HG03060 (cell line): ENCODE results near the gene ECE1.

Experiments
- ATAC-seq: cut with Tn5 transposase; IDR thresholded peaks from one replicate; pipeline ENCODE4 v1.9.1; 2021; ENCODE audit warnings: low read depth, moderate number of reproducible peaks; ENCODE audit not compliant: unreplicated experiment

The ECE1 gene

DNA sequence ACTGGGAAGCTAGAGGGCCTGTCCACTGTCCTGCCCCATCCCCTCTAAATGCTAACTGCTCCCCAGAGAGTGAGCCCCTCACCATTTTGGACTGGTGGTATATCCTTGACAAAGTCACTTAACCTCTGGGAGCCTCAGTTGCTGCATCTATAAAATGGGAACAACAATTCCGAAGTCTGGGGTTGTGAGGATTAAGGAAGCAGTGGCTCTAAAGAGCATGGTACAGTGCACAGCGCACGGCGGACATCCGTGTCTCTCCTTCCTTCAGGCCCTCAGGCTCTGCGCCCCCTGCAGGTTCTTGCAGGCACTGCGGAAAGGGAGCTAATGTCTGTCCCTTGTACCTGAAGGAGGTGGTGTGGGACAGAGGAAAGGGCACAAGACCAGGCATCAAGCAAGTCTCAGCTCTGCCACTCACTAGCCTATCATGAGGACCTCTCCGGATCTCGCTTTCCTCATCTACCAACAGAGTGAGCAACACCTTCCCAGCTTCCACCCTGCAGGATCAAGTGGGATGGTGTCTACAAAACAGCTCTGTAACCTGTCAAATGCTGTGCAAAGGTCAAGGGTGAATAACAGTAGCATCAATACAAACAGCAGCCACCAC is 20.1 kb downstream of the ECE1 start:
- ATAC-seq: no peak

GRCh38 chr1:21269461-21270085 is 20.7 kb downstream of the ECE1 start:
- no peak for ATAC-seq

- ATAC-seq: no peak
Observed at GRCh38 chr1:21268281-21269239, 21.7 kb downstream of the ECE1 start.

- no peak for ATAC-seq
Observed at GRCh38 chr1:21267191-21268077, 22.8 kb downstream of the ECE1 start.

DNA sequence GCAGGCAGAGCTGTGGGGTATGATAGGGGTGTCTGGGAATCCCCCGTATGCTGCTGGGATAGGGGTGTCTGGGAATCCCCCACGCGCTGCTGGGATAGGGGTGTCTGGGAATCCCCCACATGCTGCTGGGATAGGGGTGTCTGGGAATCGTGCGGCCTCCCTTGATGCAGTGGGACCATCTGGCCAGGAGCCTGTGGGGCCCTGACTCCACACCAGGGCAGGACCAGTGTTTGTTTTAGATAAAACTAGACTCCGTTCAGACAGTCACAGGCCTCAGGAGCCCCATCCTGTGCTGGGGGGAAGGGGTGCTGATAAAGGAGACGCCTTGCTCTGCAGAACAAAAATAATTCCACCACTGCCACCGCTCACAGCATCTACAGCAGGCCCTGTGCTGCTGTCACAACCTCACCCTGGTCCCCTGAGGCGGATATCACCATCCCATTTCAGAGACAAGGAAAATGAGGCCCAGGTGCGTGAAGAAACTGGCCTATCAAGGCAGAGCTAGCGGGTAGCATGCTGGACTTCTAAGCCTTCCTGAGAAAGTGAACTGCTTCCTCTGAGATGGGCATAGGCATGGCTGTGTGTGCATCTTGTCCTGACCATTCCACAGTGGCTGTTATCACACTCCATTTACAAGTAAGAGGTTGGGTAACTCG is 24.0 kb downstream of the ECE1 start:
- no peak for ATAC-seq

DNA sequence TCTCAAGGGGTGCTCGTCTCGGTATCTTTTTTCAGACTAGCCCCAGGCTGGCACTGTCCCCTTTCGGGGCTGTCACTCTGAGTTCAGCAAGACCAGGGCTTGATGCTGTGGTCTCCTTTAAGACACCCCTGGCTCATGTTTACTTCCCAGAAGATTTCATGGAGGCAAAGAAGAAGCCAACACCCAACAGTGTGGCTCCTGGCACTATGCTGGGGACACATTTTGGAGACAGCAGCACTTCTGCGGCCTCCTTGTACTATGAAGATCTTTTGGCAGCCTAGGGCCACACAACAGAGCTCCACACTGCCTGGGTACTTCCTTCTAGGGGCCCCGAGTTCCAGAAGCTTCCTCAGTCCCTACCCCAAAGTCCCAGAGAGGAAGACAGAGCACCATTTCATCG is 24.6 kb downstream of the ECE1 start:
- no peak for ATAC-seq

DNA sequence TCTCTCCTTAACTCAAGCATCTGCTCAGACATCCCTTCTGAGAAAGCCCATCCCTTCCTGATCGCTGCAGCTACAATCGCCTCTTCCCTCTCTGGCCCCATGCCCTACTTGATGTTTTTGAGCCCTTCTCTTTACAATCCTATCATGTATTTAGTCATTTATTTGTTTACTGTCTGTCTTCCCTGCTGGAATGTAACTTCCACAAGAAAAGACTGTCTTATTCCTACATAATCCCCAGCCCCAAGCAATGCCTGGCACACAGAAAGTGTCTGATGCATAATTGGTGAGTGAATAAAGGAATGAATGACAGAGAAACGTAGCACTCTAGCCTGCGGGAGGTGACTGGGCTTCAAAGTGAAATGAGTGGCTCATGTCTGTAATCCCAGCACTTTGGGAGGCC is 25.4 kb downstream of the ECE1 start:
- no peak for ATAC-seq

- no peak for ATAC-seq
Observed at GRCh38 chr1:21263653-21264225, 26.5 kb downstream of the ECE1 start.

DNA sequence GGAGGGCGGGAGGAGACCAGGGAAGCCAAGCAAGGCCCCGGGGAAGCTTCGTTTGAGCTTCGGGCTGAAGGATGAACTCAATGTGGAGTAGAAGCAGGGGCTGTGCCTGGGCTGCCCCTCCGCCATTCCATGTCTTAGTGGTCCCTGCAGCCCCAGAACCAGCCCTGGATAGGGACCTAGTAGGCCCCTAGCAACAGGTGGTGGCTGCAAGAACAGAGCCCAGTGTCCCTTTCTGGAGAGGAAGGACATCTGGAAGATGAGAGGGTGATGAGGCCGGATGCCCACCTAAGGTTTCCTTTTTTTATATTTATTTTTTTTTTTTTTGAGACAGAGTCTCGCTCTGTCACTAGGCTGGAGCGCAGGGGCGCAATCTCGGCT is 27.2 kb downstream of the ECE1 start:
- ATAC-seq: no peak

- no peak for ATAC-seq
Observed at GRCh38 chr1:21262293-21263051, 27.8 kb downstream of the ECE1 start.

DNA sequence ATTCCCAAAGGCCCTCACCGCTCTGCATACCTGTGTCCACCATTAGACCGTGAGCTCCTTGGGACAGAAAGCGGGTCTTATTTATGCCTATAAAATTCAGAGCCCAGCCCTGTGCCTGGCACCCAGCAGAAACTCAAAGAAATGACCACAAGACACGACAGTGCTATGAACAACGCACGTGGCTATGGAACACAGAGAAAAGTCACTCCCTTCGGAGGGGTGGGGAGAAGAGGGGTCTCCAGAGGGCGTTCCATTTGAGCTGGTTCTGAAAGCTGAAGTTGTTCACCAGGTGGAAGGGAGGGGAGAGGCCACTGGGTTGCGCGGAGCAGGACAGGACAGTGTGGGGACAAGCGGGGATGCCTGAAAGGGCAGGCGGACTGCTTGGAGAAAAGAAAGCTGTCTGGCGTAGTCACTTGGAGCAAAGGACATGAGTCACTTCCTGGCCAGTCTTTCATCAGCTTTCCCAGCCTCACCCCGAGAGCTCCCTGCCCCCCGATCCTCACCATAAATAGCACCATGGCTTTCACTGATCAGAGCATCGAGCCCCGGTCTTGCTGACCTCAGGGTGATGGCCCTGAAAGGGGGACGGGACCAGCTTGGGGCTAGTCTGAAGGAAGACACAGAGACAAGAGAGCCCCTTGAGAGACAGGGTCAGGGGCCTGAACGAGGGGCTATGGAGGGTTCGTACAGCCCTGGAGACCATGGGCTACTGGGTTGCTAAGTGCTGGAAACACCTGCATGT is 28.5 kb downstream of the ECE1 start:
- no peak for ATAC-seq

DNA sequence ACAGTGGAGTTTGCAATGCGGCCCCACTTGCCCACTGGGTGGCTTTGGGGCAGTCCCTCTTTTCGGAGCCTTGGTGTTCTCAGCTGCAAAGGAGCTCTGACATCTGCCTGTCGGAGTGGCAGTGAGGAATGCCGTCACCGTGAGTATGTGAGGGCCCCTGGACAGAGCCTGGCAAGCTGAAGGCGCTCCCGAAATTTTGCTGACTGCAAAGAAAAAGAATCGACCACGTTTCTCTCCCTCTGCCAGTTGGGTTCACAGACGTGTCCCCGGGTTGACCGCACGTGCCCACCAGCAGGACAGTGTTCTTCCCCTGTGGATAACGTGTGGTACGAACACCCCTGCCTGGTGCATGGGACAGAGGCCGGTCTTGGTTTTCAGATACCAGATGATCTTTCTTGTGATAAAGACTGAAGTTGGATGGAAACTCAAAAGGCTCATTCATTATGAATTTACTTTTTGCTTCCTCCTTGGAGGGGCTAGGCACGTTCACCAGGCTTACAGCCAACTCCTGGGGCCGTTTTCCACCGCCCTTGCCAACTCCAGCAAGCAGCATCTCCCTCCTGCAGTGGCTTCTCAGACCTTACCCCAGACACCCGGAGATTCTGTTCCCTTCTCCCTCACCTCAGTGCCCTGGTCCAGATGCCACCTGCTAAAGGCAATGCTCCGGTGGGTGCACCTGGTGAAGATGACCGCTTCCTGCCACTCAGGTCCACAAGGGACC is 29.7 kb downstream of the ECE1 start:
- no peak for ATAC-seq

DNA sequence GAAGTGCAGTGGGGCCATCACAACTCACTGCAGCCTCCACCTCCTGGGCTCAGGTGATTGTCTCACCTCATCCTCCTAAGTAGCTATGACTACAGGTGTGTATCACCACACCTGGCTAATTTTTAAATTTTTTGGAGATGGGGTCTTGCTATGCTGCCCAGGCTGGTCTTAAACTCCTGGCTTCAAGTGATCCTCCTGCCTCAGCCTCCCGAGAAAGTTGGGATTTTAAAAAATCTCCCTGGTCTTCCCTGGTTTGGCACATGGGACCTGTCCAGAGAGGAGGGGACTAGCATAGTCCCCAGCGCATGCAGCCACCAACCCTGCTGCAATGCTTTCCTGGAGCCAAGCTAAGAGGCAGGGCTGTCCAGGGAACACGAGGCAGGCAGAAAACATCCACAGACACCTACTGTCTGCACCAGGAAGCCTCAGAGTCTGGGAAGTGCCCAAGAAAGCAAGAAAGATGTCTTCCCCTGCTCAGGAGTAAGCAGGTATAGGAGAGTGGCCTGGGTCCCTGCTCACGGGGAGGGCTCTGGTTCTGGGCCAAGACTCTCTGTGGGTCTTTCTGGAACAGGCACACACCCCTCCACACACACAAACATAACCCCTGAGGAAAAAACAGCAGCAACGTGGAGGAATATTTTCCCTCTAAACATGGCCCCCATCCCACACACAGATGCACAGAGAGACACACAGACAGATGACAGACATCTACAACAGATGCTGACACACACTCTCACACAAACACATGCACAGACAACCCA is 30.8 kb downstream of the ECE1 start:
- no peak for ATAC-seq

DNA sequence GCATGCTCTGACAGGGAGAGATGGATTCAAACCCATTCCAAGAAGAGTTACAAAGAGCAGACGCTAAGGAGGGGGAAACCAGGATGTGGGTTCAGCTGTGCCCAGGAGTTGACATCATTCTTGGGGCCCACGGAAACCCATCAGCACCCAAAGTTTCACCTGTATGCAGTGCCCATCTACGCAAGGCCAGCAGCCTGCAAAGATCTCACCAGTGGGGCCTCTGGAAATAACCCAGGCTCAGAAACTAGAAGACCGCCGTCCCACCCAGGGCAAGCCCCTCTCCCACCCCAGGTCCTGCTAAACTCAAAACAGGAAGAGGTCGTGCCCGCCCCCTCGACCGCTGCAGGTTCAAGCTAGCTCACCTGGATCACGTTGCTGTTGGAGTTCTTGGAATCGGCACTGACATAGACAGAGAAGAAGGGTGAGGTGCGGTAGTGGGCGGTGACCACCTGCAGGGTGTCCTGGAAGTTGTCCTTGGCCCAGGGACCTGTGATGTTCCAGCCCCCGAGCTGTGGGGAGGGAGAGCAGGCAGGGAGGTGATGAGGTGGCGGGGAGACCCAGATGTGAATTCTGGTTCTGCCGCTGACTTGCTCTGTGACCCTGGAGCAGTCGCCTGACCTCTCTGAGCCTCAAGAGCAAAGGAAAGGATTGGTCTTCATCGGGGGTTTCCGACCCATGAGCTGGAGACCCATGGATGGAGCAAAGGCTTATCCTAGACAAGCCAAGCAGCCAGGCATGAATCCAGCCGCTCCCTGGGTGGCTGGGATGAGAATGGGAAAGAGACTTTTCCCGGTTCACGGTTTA is 31.7 kb downstream of the ECE1 start:
- ATAC-seq: no peak

- ATAC-seq: no peak
Observed at GRCh38 chr1:21257431-21258135, 32.7 kb downstream of the ECE1 start.

GRCh38 chr1:21256776-21257175 is 33.5 kb downstream of the ECE1 start:
- no peak for ATAC-seq
